Neural progenitor cell (in vitro differentiated cells): ENCODE results near the gene NEDD4L. TPM values are rescaled to one million over a fixed set of nuclear protein-coding genes. Genes with fewer than 3 reads are reported as not detected.

ENCODE experiments used
- DNase-seq: peaks from one replicate; pipeline ENCODE4 v3.0.0-alpha.2; 2016; ENCODE audit warnings: low spot score
- H2AFZ ChIP-seq: fragments of 200-600 bp; sonication (generic); replicated peaks from 2 replicates; pipeline ENCODE4 v1.6.1; 2016; ENCODE audit warnings: antibody characterized with exemption
- H3F3A ChIP-seq: fragments of 200-600 bp; sonication (generic); 2 replicates; pipeline ENCODE4 v1.6.1; 2016; ENCODE audit warnings: antibody characterized with exemption, low read depth
- H3K27ac ChIP-seq: fragments of 200-600 bp; sonication (generic); 2 replicates; pipeline ENCODE4 v1.5.1; 2016; ENCODE audit warnings: mild to moderate bottlenecking
- H3K27me3 ChIP-seq: fragments of 200-600 bp; sonication (generic); 2 replicates; pipeline ENCODE4 v1.6.1; 2016; ENCODE audit warnings: mild to moderate bottlenecking, moderate library complexity
- H3K36me3 ChIP-seq: fragments of 200-600 bp; sonication (generic); 2 replicates; pipeline ENCODE4 v1.5.1; 2016
- H3K4me1 ChIP-seq: fragments of 200-600 bp; sonication (generic); 2 replicates; pipeline ENCODE4 v1.6.1; 2016; ENCODE audit warnings: mixed run types
- H3K4me2 ChIP-seq: fragments of 200-600 bp; sonication (generic); 2 replicates; pipeline ENCODE4 v1.6.1; 2016
- H3K4me3 ChIP-seq: fragments of 200-600 bp; sonication (generic); 2 replicates; pipeline ENCODE4 v1.5.1; 2016
- H3K79me2 ChIP-seq: fragments of 200-600 bp; sonication (generic); 2 replicates; pipeline ENCODE4 v1.6.1; 2016; ENCODE audit warnings: low read depth
- H3K9ac ChIP-seq: fragments of 200-600 bp; sonication (generic); 2 replicates; pipeline ENCODE4 v1.6.1; 2016
- H3K9me3 ChIP-seq: fragments of 200-600 bp; sonication (generic); 2 replicates; pipeline ENCODE4 v1.5.1; 2016; ENCODE audit warnings: low read depth
- H4K20me1 ChIP-seq: fragments of 200-600 bp; sonication (generic); 2 replicates; pipeline ENCODE4 v1.6.1; 2016; ENCODE audit warnings: low read depth
- H3K27ac Mint-ChIP-seq: 3 replicates; pipeline ENCODE4 v1.8.0; 2021; ENCODE audit warnings: mixed read lengths
- H3K27me3 Mint-ChIP-seq: 2 replicates; pipeline ENCODE4 v1.8.0; 2022; ENCODE audit warnings: low read depth, mild to moderate bottlenecking, inconsistent platforms, moderate library complexity, mixed read lengths; ENCODE audit not compliant: insufficient read depth
- H3K36me3 Mint-ChIP-seq: 3 replicates; pipeline ENCODE4 v1.8.0; 2021; ENCODE audit warnings: mixed read lengths
- H3K4me1 Mint-ChIP-seq: 3 replicates; pipeline ENCODE4 v1.8.0; 2021; ENCODE audit warnings: mixed read lengths
- H3K4me3 Mint-ChIP-seq: 3 replicates; pipeline ENCODE4 v1.8.0; 2021; ENCODE audit warnings: mild to moderate bottlenecking, moderate library complexity, mixed read lengths
- H3K9me3 Mint-ChIP-seq: 3 replicates; pipeline ENCODE4 v1.8.0; 2020; ENCODE audit warnings: mixed read lengths
- EZH2 ChIP-seq: fragments of 200-600 bp; sonication (generic); IDR thresholded peaks from 2 replicates; pipeline ENCODE4 v1.6.1; 2017; ENCODE audit warnings: antibody characterized with exemption, mild to moderate bottlenecking, moderate library complexity
- EZH2phosphoT487 ChIP-seq: fragments of 200-600 bp; sonication (generic); IDR thresholded peaks from 2 replicates; pipeline ENCODE4 v1.6.1; 2017; ENCODE audit warnings: antibody characterized with exemption
- total RNA-seq: library from RNA; depleted of rRNA; stranded (reverse); fragments of >200 nt; gene quantifications from 2 replicates; pipeline ENCODE4 v1.2.3, GENCODE V29; 2015; ENCODE audit warnings: low replicate concordance
- TF ChIP-seq, protein P1 (sequence below): fragments of 200-600 bp; sonication (generic); IDR thresholded peaks from 2 replicates; pipeline ENCODE4 v1.5.1; 2017; ENCODE audit warnings: antibody characterized with exemption, mild to moderate bottlenecking

Gene NEDD4L
- total RNA-seq, 1 donor from 2014 or later, result 55.5 TPM

DNA sequence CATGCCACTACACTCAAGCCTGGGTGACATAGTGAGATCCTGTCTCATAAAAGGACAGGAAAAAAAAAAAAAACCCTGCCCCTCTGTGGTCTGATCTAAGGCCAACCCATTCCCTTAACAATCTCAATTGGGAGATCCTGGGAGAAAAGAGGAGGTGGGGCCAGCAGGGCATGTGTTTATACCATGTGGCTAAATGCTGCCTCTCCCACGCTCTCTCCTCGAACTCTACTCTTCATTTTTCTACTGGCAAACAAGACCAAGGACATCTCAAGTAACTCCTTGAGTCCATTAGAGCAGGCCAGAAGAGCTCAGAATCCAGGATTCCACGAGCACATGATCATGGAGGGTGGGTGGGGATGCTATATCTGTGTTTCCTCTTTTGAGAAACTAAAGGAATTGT is 16.7 kb upstream of the NEDD4L start:
- H2AFZ ChIP-seq, result no peak overlapping the region
- H3K9ac ChIP-seq, result no peak overlapping the region
- no peaks in the 10 kb centered on the region for H3K9me3 ChIP-seq
- no peaks in the 10 kb centered on the region for H3K79me2 ChIP-seq
- no peak overlapping the region for H3K27ac ChIP-seq
- no peaks in the 10 kb centered on the region for H3K27me3 ChIP-seq
- Mint-ChIP-seq H3K36me3 (no peaks in the 10 kb centered on the region), H3K4me3 (no peak overlapping the region), H3K4me1 (peaks cover 23% of the 10 kb centered on the region), H3K27me3 (peaks cover 3% of the 10 kb centered on the region), H3K9me3 (no peaks in the 10 kb centered on the region), H3K27ac (no peak overlapping the region)
- no peak overlapping the region for H3K4me2 ChIP-seq
- no peaks in the 10 kb centered on the region for H3K36me3 ChIP-seq
- H3K4me3 ChIP-seq, result no peak overlapping the region
- peaks cover 40% of the 10 kb centered on the region for H3K4me1 ChIP-seq
- H3F3A ChIP-seq, result peaks cover 39% of the 10 kb centered on the region
- DNase-seq, result no peak
- TF ChIP-seq, protein P1, sequence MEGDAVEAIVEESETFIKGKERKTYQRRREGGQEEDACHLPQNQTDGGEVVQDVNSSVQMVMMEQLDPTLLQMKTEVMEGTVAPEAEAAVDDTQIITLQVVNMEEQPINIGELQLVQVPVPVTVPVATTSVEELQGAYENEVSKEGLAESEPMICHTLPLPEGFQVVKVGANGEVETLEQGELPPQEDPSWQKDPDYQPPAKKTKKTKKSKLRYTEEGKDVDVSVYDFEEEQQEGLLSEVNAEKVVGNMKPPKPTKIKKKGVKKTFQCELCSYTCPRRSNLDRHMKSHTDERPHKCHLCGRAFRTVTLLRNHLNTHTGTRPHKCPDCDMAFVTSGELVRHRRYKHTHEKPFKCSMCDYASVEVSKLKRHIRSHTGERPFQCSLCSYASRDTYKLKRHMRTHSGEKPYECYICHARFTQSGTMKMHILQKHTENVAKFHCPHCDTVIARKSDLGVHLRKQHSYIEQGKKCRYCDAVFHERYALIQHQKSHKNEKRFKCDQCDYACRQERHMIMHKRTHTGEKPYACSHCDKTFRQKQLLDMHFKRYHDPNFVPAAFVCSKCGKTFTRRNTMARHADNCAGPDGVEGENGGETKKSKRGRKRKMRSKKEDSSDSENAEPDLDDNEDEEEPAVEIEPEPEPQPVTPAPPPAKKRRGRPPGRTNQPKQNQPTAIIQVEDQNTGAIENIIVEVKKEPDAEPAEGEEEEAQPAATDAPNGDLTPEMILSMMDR, result no peak
- no peaks in the 10 kb centered on the region for H4K20me1 ChIP-seq

DNA sequence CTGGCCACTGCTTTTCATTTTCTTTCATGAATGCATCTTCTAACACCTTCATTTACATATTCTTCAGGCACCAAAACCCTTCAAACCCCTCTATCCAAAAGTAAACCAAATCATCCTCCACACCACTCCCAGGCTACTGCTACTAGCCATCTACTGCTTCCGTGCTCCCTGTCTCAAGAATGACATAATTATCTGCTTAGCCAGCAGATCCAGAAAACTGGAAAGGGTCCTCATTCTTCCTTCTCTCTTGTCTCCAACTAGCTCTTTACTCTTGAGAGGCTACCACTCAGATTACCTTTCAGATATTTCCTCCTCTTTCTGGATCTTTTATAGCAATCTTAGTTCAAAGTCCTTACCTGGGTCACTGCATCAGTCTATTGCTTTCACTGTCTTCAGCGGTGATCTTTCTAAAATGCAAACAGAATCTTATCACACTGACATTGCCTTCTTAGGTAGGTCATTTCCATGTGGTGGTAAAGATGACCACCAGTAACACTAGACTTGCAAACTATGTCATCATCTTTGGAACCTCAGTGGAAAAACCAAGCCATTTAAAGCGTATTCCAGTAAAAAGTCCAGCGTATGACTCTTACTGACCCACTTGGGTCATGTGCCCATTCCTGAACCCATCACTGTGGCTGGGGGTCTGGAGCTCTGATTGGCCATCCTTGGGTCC is 15.8 kb upstream of the NEDD4L start:
- H3F3A ChIP-seq, result peaks cover 39% of the 10 kb centered on the region
- no peak overlapping the region for H3K4me3 Mint-ChIP-seq
- no peaks in the 10 kb centered on the region for H3K36me3 Mint-ChIP-seq
- peaks cover 2% of the 10 kb centered on the region for H3K27me3 Mint-ChIP-seq
- H3K4me2 ChIP-seq, result no peak overlapping the region
- no peak for DNase-seq
- no peak overlapping the region for H3K4me3 ChIP-seq
- H3K27ac Mint-ChIP-seq, result no peak overlapping the region
- H3K79me2 ChIP-seq, result no peaks in the 10 kb centered on the region
- H3K4me1 ChIP-seq, result peaks cover 40% of the 10 kb centered on the region
- no peak overlapping the region for H2AFZ ChIP-seq
- TF ChIP-seq EZH2phosphoT487, result no peak
- H3K9me3 Mint-ChIP-seq, result no peaks in the 10 kb centered on the region
- H4K20me1 ChIP-seq, result no peaks in the 10 kb centered on the region
- H3K9me3 ChIP-seq, result no peaks in the 10 kb centered on the region
- no peaks in the 10 kb centered on the region for H3K36me3 ChIP-seq
- peaks cover 23% of the 10 kb centered on the region for H3K4me1 Mint-ChIP-seq
- no peak overlapping the region for H3K27ac ChIP-seq
- no peak overlapping the region for H3K9ac ChIP-seq
- H3K27me3 ChIP-seq, result no peaks in the 10 kb centered on the region

DNA sequence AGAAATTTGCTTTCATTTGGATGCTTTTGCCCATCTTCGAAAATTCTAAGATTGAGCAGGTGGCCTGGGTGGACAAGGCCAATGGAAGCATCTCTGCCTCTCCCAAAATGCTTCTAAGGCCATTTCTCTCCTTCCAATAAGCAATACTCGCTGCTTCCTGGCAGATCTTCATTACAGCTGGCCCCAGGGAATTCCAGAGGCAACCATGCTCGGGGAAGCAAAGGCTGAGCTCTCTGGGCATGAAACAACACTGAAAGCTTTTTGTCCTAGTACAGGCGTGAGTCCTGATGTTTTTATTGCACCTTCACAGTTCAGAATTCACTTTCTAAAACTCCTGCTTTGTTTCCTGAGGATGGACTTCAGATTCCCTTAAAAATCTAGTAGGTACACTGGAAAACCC is 11.8 kb upstream of the NEDD4L start:
- Mint-ChIP-seq H3K36me3 (no peaks in the 10 kb centered on the region), H3K4me3 (no peak overlapping the region), H3K4me1 (no peaks in the 10 kb centered on the region), H3K9me3 (no peaks in the 10 kb centered on the region), H3K27me3 (peaks cover 2% of the 10 kb centered on the region), H3K27ac (no peak overlapping the region)
- Histone ChIP-seq H3K27ac (no peak overlapping the region), H3K4me1 (peaks cover 2% of the 10 kb centered on the region), H4K20me1 (no peaks in the 10 kb centered on the region), H3K9ac (no peak overlapping the region), H3K9me3 (no peaks in the 10 kb centered on the region), H3K27me3 (no peaks in the 10 kb centered on the region), H3K4me2 (no peak overlapping the region), H2AFZ (no peak overlapping the region), H3K79me2 (no peaks in the 10 kb centered on the region), H3F3A (peaks cover 5% of the 10 kb centered on the region), H3K4me3 (no peak overlapping the region), H3K36me3 (no peaks in the 10 kb centered on the region)
- TF ChIP-seq, protein P1, result no peak
- TF ChIP-seq EZH2phosphoT487 (no peak), EZH2 (no peak)
- DNase-seq, result no peak

DNA sequence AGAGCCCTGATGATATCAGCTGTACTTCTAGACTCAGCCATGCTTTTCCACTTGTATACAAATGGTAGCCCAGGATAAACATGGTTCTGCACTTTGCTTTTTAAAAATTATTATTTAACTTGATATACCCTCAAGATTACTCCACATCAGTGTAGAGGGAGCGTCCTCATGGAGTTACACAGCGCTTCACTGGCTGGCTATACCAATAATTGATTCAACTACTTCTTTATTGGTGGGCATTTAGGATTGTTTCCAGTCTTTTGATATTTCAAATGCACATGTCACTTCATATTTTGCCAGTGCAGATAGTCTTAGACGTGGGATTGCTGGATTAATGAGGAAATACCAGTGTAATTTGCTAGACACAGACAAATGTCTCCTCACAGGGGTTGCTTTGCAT is 10.8 kb upstream of the NEDD4L start:
- H3K9me3 ChIP-seq, result no peaks in the 10 kb centered on the region
- no peak overlapping the region for H3K4me3 Mint-ChIP-seq
- TF ChIP-seq, protein P1, result no peak
- TF ChIP-seq EZH2phosphoT487, result no peak
- TF ChIP-seq EZH2, result no peak
- H3K9ac ChIP-seq, result no peak overlapping the region
- H3K9me3 Mint-ChIP-seq, result no peaks in the 10 kb centered on the region
- H3K4me3 ChIP-seq, result no peak overlapping the region
- no peak overlapping the region for H3K27ac Mint-ChIP-seq
- no peaks in the 10 kb centered on the region for H3K27me3 ChIP-seq
- H3K4me1 ChIP-seq, result no peaks in the 10 kb centered on the region
- H3K4me1 Mint-ChIP-seq, result no peaks in the 10 kb centered on the region
- H3K79me2 ChIP-seq, result no peaks in the 10 kb centered on the region
- no peaks in the 10 kb centered on the region for H4K20me1 ChIP-seq
- no peaks in the 10 kb centered on the region for H3K36me3 Mint-ChIP-seq
- no peaks in the 10 kb centered on the region for H3K36me3 ChIP-seq
- H3K27me3 Mint-ChIP-seq, result peaks cover 2% of the 10 kb centered on the region
- no peak overlapping the region for H3K27ac ChIP-seq
- no peaks in the 10 kb centered on the region for H3F3A ChIP-seq
- DNase-seq, result no peak
- no peak overlapping the region for H2AFZ ChIP-seq
- no peak overlapping the region for H3K4me2 ChIP-seq
